A549 treated with AZD9567 at 1 μM for 4 hours (cell line): ENCODE results near the gene MRPL4. TPM values are rescaled to one million over a fixed set of nuclear protein-coding genes. Genes with fewer than 3 reads are reported as not detected.

Experiments used
- total RNA-seq: library from RNA; stranded (reverse); fragments of 200-300 nt; extraction: Qiagen RNA extraction; gene quantifications from 5 replicates; pipeline ENCODE4 v1.2.3, GENCODE V29; 2022; ENCODE audit not compliant: insufficient read depth

MRPL4 gene
- 51.0 to 77.2 TPM (median 72.9 TPM) in 5 replicates for total RNA-seq

GRCh38 chr19:10251792-10252694 lies at the start of gene MRPL4:
MRPL4 (plus strand) TSS chr19:10252214; CDS start chr19:10252254, 40 bp downstream.

GRCh38 chr19:10230861-10231611 lies 21.0 kb upstream of the MRPL4 start, which contains the start of gene S1PR2:
S1PR2 (minus strand) TSS chr19:10231331; CDS start chr19:10224905, 6,426 bp downstream.

GRCh38 chr19:10270616-10271394 lies 18.8 kb downstream of the MRPL4 start, which contains the start of gene ICAM1:
ICAM1 (plus strand) TSS chr19:10271120; CDS start chr19:10271160, 40 bp downstream.

GRCh38 chr19:10286803-10287737 lies 35.1 kb downstream of the MRPL4 start, which contains the start of gene ICAM4:
ICAM4 (plus strand) TSS chr19:10286955; CDS start chr19:10287013, 58 bp downstream.

GRCh38 chr19:10289836-10290356 lies 37.9 kb downstream of the MRPL4 start, which contains the start of gene ICAM5:
ICAM5 (plus strand) TSS chr19:10289952; CDS start chr19:10290044, 92 bp downstream.

GRCh38 chr19:10309423-10309822 lies 57.4 kb downstream of the MRPL4 start, which contains the start of gene ZGLP1:
ZGLP1 (minus strand) TSS chr19:10309815.

Other genes starting within 250 kb of the MRPL4 start
- 2.2 to 3.6 TPM (median 3.1 TPM) in 5 replicates for gene COL5A3, start 241.7 kb upstream of the MRPL4 start, total RNA-seq
- 0.16 to 0.24 TPM (median 0.18 TPM) in 4 of 5 replicates, not detected in the other for gene RDH8, start 238.7 kb upstream of the MRPL4 start, total RNA-seq
- gene SHFL, start 165.9 kb upstream of the MRPL4 start, total RNA-seq = 4.8 to 8.3 TPM (median 6.9 TPM) in 5 replicates
- gene ANGPTL6, start 149.5 kb upstream of the MRPL4 start, total RNA-seq = 0.06 to 0.22 TPM (median 0.13 TPM) in 4 of 5 replicates, not detected in the other
- gene PPAN, start 145.9 kb upstream of the MRPL4 start, total RNA-seq = 34.6 to 57.9 TPM (median 51.9 TPM) in 5 replicates
- 3.1 to 11.8 TPM (median 8.1 TPM) in 5 replicates for gene P2RY11, start 140.5 kb upstream of the MRPL4 start, total RNA-seq
- 160 to 183 TPM (median 169 TPM) in 5 replicates for gene EIF3G, start 132.3 kb upstream of the MRPL4 start, total RNA-seq
- 62.9 to 71.3 TPM (median 69.5 TPM) in 5 replicates for gene DNMT1, start 57.3 kb upstream of the MRPL4 start, total RNA-seq
- 0.57 to 1.6 TPM (median 0.65 TPM) in 5 replicates for gene S1PR2, start 20.9 kb upstream of the MRPL4 start, total RNA-seq
- gene ICAM1, start 18.9 kb downstream of the MRPL4 start, total RNA-seq = 2.5 to 5.6 TPM (median 4.7 TPM) in 5 replicates
- 0.06 to 0.20 TPM (median 0.09 TPM) in 4 of 5 replicates, not detected in the other for gene ICAM4, start 34.7 kb downstream of the MRPL4 start, total RNA-seq
- 0.46 to 1.4 TPM (median 1.1 TPM) in 4 of 5 replicates, not detected in the other for gene ICAM5, start 37.7 kb downstream of the MRPL4 start, total RNA-seq
- gene ZGLP1, start 57.6 kb downstream of the MRPL4 start, total RNA-seq = 2.1 to 3.4 TPM (median 2.3 TPM) in 4 of 5 replicates, not detected in the other
- gene FDX2, start 63.8 kb downstream of the MRPL4 start, total RNA-seq = 19.6 to 34.8 TPM (median 31.5 TPM) in 5 replicates
- gene RAVER1, start 81.3 kb downstream of the MRPL4 start, total RNA-seq = 20.7 to 30.9 TPM (median 30.4 TPM) in 5 replicates
- gene ICAM3, start 87.4 kb downstream of the MRPL4 start, total RNA-seq = 7.2 to 9.2 TPM (median 9.2 TPM) in 5 replicates
- gene TYK2, start 128.4 kb downstream of the MRPL4 start, total RNA-seq = 27.8 to 50.4 TPM (median 45.6 TPM) in 5 replicates
- gene CDC37, start 151.3 kb downstream of the MRPL4 start, total RNA-seq = 140 to 202 TPM (median 189 TPM) in 5 replicates
- gene PDE4A, start 168.3 kb downstream of the MRPL4 start, total RNA-seq = 2.5 to 4.2 TPM (median 3.8 TPM) in 5 replicates